HEK293 (cell line): ENCODE data around the gene TNFSF4.

Experiments
- CTCF ChIA-PET: fragments of 350-600 bp; formaldehyde crosslinking; extraction: SDS; loops from one replicate; lab custom pipeline; 2021; ENCODE audit warnings: antibody characterized with exemption; lab: Yijun Ruan, JAX
- POLR2A ChIA-PET: fragments of 300-600 bp; formaldehyde crosslinking; extraction: SDS; loops from one replicate; lab custom pipeline; 2020; ENCODE audit warnings: antibody characterized with exemption, inconsistent platforms; lab: Yijun Ruan, JAX
- H3K27ac ChIP-seq: fragments of 200-500 bp; sonication (Bioruptor generic); 2 replicates; pipeline ENCODE4 v1.5.1; 2014; ENCODE audit warnings: low read depth, low read length, control low read depth, inconsistent platforms; ENCODE audit errors: extremely low read depth
- H3K36me3 ChIP-seq, 2 experiments: fragments of 200-500 bp in 1 of 2; sonication (Bioruptor generic) in 1 of 2; 1 replicate in 1 of 2; 2 replicates in 1 of 2; pipeline ENCODE4 v1.5.1; 2014 to 2017; ENCODE audit warnings: inconsistent platforms in 2 of 2, low read length in 2 of 2; ENCODE audit not compliant: control insufficient read depth in 2 of 2, insufficient read depth in 1 of 2
- H3K4me1 ChIP-seq: fragments of 200-500 bp; sonication (Bioruptor generic); 2 replicates; pipeline ENCODE4 v1.5.1; 2014; ENCODE audit warnings: mild to moderate bottlenecking, low read length, inconsistent platforms; ENCODE audit not compliant: control insufficient read depth, insufficient read depth
- H3K4me3 ChIP-seq: 2 replicates; pipeline ENCODE4 v1.5.1; 2011; ENCODE audit warnings: low read depth, mild to moderate bottlenecking, control low read depth, low read length, moderate library complexity
- H3K9me3 ChIP-seq: fragments of 200-500 bp; sonication (Bioruptor generic); 2 replicates; pipeline ENCODE4 v1.5.1; 2014; ENCODE audit warnings: low read depth, low read length, inconsistent platforms; ENCODE audit not compliant: control insufficient read depth, insufficient read depth
- SCRT2 ChIP-seq: fragments of 450-650 bp; formaldehyde crosslinking; IDR thresholded peaks from 2 replicates; pipeline ENCODE4 v1.5.1; 2016; ENCODE audit warnings: missing biosample characterization, missing genetic modification characterization
- ZBTB49 ChIP-seq: fragments of 450-650 bp; formaldehyde crosslinking; IDR thresholded peaks from 2 replicates; pipeline ENCODE4 v1.5.1; 2016; ENCODE audit warnings: missing biosample characterization, missing genetic modification characterization, low read depth
- ZBTB8A ChIP-seq: fragments of 450-650 bp; formaldehyde crosslinking; IDR thresholded peaks from 2 replicates; pipeline ENCODE4 v1.5.1; 2016; ENCODE audit warnings: missing biosample characterization, missing genetic modification characterization
- ZNF157 ChIP-seq: fragments of 450-650 bp; formaldehyde crosslinking; IDR thresholded peaks from 2 replicates; pipeline ENCODE4 v1.5.1; 2016; ENCODE audit warnings: missing biosample characterization, missing genetic modification characterization
- ZNF169 ChIP-seq: fragments of 450-650 bp; formaldehyde crosslinking; IDR thresholded peaks from 2 replicates; pipeline ENCODE4 v1.5.1; 2016; ENCODE audit warnings: missing biosample characterization, missing genetic modification characterization
- ZNF239 ChIP-seq: fragments of 450-650 bp; formaldehyde crosslinking; IDR thresholded peaks from 2 replicates; pipeline ENCODE4 v1.5.1; 2016; ENCODE audit warnings: missing biosample characterization, missing genetic modification characterization
- ZNF354C ChIP-seq: fragments of 450-650 bp; formaldehyde crosslinking; IDR thresholded peaks from 2 replicates; pipeline ENCODE4 v1.5.1; 2016; ENCODE audit warnings: missing biosample characterization, missing genetic modification characterization, low read depth, borderline replicate concordance
- ZNF501 ChIP-seq: fragments of 450-650 bp; formaldehyde crosslinking; IDR thresholded peaks from 2 replicates; pipeline ENCODE4 v1.5.1; 2016; ENCODE audit warnings: missing biosample characterization, missing genetic modification characterization
- ZNF560 ChIP-seq: fragments of 450-650 bp; formaldehyde crosslinking; IDR thresholded peaks from 2 replicates; pipeline ENCODE4 v1.5.1; 2017; ENCODE audit warnings: missing biosample characterization, missing genetic modification characterization, borderline replicate concordance
- ZNF596 ChIP-seq: fragments of 450-650 bp; IDR thresholded peaks from 2 replicates; pipeline ENCODE4 v1.5.0; 2018; ENCODE audit warnings: missing biosample characterization, mild to moderate bottlenecking, missing genetic modification characterization, moderate library complexity
- ZNF624 ChIP-seq: fragments of 450-650 bp; formaldehyde crosslinking; IDR thresholded peaks from 2 replicates; pipeline ENCODE4 v1.5.1; 2017; ENCODE audit warnings: missing biosample characterization, missing genetic modification characterization
- ZNF692 ChIP-seq: fragments of 450-650 bp; formaldehyde crosslinking; IDR thresholded peaks from 2 replicates; pipeline ENCODE4 v1.5.1; 2016; ENCODE audit warnings: missing biosample characterization, missing genetic modification characterization
- ZSCAN18 ChIP-seq: fragments of 450-650 bp; formaldehyde crosslinking; IDR thresholded peaks from 2 replicates; pipeline ENCODE4 v1.5.1; 2016; ENCODE audit warnings: missing biosample characterization, missing genetic modification characterization
- TF ChIP-seq, protein P1 (sequence below): fragments of 450-650 bp; formaldehyde crosslinking; conservative IDR thresholded peaks from 2 replicates; pipeline ENCODE4 v1.5.1; 2016; ENCODE audit warnings: low read depth, missing biosample characterization, missing genetic modification characterization
- TF ChIP-seq, protein P2 (sequence below): fragments of 450-650 bp; formaldehyde crosslinking; IDR thresholded peaks from 2 replicates; pipeline ENCODE4 v1.5.1; 2016; ENCODE audit warnings: missing biosample characterization, missing genetic modification characterization, low read depth
- TF ChIP-seq, protein P3 (sequence below): fragments of 450-650 bp; formaldehyde crosslinking; IDR thresholded peaks from 2 replicates; pipeline ENCODE4 v1.5.1; 2016; ENCODE audit warnings: missing biosample characterization, missing genetic modification characterization

The TNFSF4 gene

DNA sequence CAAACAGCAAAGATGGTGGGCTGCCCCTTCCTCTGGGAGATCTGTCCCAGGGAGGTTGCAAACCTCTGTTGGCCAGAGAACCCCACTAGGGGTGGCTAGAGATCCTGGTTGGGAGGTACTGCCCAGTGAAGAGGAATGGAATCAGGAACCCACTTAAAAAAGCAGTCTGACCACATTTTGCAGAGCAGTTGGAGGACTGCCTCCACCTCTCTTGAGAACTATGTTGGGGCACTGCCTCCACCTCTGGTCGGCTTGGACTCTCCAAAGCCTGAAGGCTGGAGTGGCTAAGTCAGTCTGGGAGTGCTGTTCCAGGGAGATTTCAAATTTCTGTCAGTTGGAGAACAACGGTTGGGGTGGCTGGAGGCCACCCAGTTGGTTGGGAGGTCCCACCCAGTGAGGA lies 58.6 kb downstream of the TNFSF4 start:
- no peaks in the 10 kb centered on the region for H3K9me3 ChIP-seq
- ChIA-PET POLR2A (no interaction called here), CTCF (no interaction called here)
- H3K27ac ChIP-seq = no peak overlapping the region
- no peak overlapping the region for H3K4me3 ChIP-seq
- no peaks in the 10 kb centered on the region for H3K36me3 ChIP-seq
- H3K4me1 ChIP-seq = no peaks in the 10 kb centered on the region
- TF ChIP-seq ZNF624 (tag by site-specific recombination) (no peak), ZNF596 (tag by site-specific recombination) (no peak)
- TF ChIP-seq, protein P1, sequence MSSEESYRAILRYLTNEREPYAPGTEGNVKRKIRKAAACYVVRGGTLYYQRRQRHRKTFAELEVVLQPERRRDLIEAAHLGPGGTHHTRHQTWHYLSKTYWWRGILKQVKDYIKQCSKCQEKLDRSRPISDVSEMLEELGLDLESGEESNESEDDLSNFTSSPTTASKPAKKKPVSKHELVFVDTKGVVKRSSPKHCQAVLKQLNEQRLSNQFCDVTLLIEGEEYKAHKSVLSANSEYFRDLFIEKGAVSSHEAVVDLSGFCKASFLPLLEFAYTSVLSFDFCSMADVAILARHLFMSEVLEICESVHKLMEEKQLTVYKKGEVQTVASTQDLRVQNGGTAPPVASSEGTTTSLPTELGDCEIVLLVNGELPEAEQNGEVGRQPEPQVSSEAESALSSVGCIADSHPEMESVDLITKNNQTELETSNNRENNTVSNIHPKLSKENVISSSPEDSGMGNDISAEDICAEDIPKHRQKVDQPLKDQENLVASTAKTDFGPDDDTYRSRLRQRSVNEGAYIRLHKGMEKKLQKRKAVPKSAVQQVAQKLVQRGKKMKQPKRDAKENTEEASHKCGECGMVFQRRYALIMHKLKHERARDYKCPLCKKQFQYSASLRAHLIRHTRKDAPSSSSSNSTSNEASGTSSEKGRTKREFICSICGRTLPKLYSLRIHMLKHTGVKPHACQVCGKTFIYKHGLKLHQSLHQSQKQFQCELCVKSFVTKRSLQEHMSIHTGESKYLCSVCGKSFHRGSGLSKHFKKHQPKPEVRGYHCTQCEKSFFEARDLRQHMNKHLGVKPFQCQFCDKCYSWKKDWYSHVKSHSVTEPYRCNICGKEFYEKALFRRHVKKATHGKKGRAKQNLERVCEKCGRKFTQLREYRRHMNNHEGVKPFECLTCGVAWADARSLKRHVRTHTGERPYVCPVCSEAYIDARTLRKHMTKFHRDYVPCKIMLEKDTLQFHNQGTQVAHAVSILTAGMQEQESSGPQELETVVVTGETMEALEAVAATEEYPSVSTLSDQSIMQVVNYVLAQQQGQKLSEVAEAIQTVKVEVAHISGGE (tag by site-specific recombination) = no peak

DNA sequence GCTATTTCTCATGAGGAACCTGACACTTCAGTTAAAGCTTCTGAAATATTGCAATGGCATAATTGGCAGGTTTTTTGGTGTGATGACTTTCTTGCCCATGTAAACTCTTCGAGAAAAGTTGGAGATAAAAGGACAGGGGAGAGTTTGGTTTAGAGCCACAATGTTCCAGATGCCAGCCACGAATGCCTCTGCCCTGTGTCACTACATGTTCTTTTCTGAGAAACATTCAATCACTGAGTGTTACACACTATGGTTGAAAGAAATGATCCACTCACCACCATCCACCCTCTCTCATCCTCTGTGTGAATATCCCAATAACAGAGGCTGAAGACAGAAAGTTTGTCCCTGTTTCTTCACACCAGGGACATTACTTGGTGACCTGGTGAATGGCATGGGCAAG lies 66.4 kb downstream of the TNFSF4 start:
- Histone ChIP-seq H3K9me3 (no peaks in the 10 kb centered on the region), H3K4me3 (no peak overlapping the region), H3K36me3 (no peaks in the 10 kb centered on the region), H3K27ac (no peak overlapping the region)
- TF ChIP-seq ZNF239 (tag by site-specific recombination) (no peak), ZNF692 (no peak), SCRT2 (no peak), ZNF501 (no peak), ZNF169 (tag by site-specific recombination) (no peak), ZNF157 (tag by site-specific recombination) (no peak)
- TF ChIP-seq, all 188 proteins: peak for 0
- CTCF ChIA-PET = no interaction called here
- no peaks in the 10 kb centered on the region for H3K4me1 ChIP-seq
- POLR2A ChIA-PET = no interaction called here

- CTCF ChIA-PET = no interaction called here
- Histone ChIP-seq H3K4me1 (no peaks in the 10 kb centered on the region), H3K4me3 (no peak overlapping the region), H3K27ac (no peak overlapping the region), H3K36me3 (no peaks in the 10 kb centered on the region), H3K9me3 (no peaks in the 10 kb centered on the region)
- POLR2A ChIA-PET = no interaction called here
- no peak for TF ChIP-seq ZNF560
- TF ChIP-seq ZNF354C (tag by site-specific recombination) = no peak
- no peak for TF ChIP-seq ZBTB49 (tag by site-specific recombination)
- TF ChIP-seq ZSCAN18 (tag by site-specific recombination) = no peak
- TF ChIP-seq, protein P2, sequence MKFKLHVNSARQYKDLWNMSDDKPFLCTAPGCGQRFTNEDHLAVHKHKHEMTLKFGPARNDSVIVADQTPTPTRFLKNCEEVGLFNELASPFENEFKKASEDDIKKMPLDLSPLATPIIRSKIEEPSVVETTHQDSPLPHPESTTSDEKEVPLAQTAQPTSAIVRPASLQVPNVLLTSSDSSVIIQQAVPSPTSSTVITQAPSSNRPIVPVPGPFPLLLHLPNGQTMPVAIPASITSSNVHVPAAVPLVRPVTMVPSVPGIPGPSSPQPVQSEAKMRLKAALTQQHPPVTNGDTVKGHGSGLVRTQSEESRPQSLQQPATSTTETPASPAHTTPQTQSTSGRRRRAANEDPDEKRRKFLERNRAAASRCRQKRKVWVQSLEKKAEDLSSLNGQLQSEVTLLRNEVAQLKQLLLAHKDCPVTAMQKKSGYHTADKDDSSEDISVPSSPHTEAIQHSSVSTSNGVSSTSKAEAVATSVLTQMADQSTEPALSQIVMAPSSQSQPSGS (tag by site-specific recombination) = no peak
- TF ChIP-seq, protein P3, sequence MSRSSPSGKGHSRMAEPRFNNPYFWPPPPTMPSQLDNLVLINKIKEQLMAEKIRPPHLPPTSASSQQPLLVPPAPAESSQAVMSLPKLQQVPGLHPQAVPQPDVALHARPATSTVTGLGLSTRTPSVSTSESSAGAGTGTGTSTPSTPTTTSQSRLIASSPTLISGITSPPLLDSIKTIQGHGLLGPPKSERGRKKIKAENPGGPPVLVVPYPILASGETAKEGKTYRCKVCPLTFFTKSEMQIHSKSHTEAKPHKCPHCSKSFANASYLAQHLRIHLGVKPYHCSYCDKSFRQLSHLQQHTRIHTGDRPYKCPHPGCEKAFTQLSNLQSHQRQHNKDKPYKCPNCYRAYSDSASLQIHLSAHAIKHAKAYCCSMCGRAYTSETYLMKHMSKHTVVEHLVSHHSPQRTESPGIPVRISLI = no peak
- no peak for TF ChIP-seq ZBTB8A (tag by site-specific recombination)
Measured at GRCh38 chr1:173139706-173140105, 67.4 kb downstream of the TNFSF4 start.
